ENCODE results near the gene EXOSC1. TPM values are rescaled to one million over a fixed set of nuclear protein-coding genes. Genes with fewer than 3 reads are reported as not detected.

The EXOSC1 gene
- total and polyA plus RNA-seq, 7 donors = 29.1 to 42.6 (median 37.5) TPM

- peak; percentile 95 for DNase-seq
- peaks cover 0 to 19% (median 17%) of the 10 kb centered on the region in 4 donors for H3K4me1 ChIP-seq
- H3K27ac ChIP-seq = peak within 1 kb of the TSS; percentile 65 to 82 (median 72)
- WGBS, 2 donors = 1% methylated on average over 39 of the region's 39 CpGs
- H3K36me3 ChIP-seq = peaks cover 0 to 18% (median 7%) of the 10 kb centered on the region in 4 donors
- intact Hi-C loops (cut with DNase I) = loop anchor here (1.0 to 5.0 kb wide), 3 partner anchors 45 to 151 kb away; partner anchors contain the start of genes EXOSC1, FRAT2 and ZDHHC16
- H3K27me3 ChIP-seq = no peaks in the 10 kb centered on the region
- H3K4me3 ChIP-seq = peak within 1 kb of the TSS; percentile 37 to 86 (median 74)
- no peaks in the 10 kb centered on the region for H3K9me3 ChIP-seq
- TF ChIP-seq EP300 (IDR thresholded peaks at IDR 0.05) (peak in 1 of 4 donors; percentile 6), POLR2A (IDR thresholded peaks at IDR 0.05) (no peak), POLR2AphosphoS5 (IDR thresholded peaks at IDR 0.05) (peak in 3 of 4 donors; percentile 59 to 76 (median 67)), CTCF (IDR thresholded peaks at IDR 0.05) (no peak)
Observed at GRCh38 chr10:97400665-97401454, 44.9 kb downstream of the EXOSC1 start, which contains the start of gene RRP12. Gene RRP12 (minus strand): TSS chr10:97401340. CDS start chr10:97401231, 109 bp downstream.

- Histone ChIP-seq H3K9me3 (no peaks in the 10 kb centered on the region), H3K27ac (peak overlapping the region in 3 of 4 donors; percentile 67 to 82 (median 76)), H3K27me3 (no peaks in the 10 kb centered on the region), H3K36me3 (peaks cover 0 to 27% (median 8%) of the 10 kb centered on the region in 4 donors), H3K4me3 (peak overlapping the region in 3 of 4 donors; percentile 73 to 86 (median 74)), H3K4me1 (peaks cover 0 to 19% (median 17%) of the 10 kb centered on the region in 4 donors)
- no peak for TF ChIP-seq POLR2AphosphoS5 (IDR thresholded peaks at IDR 0.05)
- no peak for TF ChIP-seq CTCF (IDR thresholded peaks at IDR 0.05)
- no peak for TF ChIP-seq POLR2A (IDR thresholded peaks at IDR 0.05)
- no peak for TF ChIP-seq EP300 (IDR thresholded peaks at IDR 0.05)
- WGBS, 2 donors = 12 to 34% methylated on average over 21 of the region's 21 CpGs
- intact Hi-C loops (cut with DNase I) = loop anchor here (5.0 kb wide), 2 partner anchors 68 to 152 kb away; partner anchors contain the start of gene FRAT2
- no peak for DNase-seq
Observed at GRCh38 chr10:97399843-97400545, 45.8 kb downstream of the EXOSC1 start.

- Histone ChIP-seq H3K36me3 (peaks cover 0 to 62% (median 8%) of the 10 kb centered on the region in 4 donors), H3K27me3 (no peaks in the 10 kb centered on the region), H3K4me1 (peaks cover 0 to 13% (median 12%) of the 10 kb centered on the region in 4 donors), H3K27ac (no peak overlapping the region), H3K9me3 (no peaks in the 10 kb centered on the region), H3K4me3 (no peak overlapping the region)
- DNase-seq = no peak
- TF ChIP-seq CTCF (IDR thresholded peaks at IDR 0.05) = no peak
- no peak for TF ChIP-seq EP300 (IDR thresholded peaks at IDR 0.05)
- TF ChIP-seq POLR2AphosphoS5 (IDR thresholded peaks at IDR 0.05) = no peak
- no peak for TF ChIP-seq POLR2A (IDR thresholded peaks at IDR 0.05)
- intact Hi-C loops (cut with DNase I) = no loop called here
- WGBS, 2 donors = 71 to 73% methylated on average over 4 of the region's 4 CpGs
Observed at GRCh38 chr10:97396056-97396455, 49.8 kb downstream of the EXOSC1 start.

- no peak for TF ChIP-seq CTCF (IDR thresholded peaks at IDR 0.05)
- no peak for TF ChIP-seq POLR2A (IDR thresholded peaks at IDR 0.05)
- no peak for TF ChIP-seq POLR2AphosphoS5 (IDR thresholded peaks at IDR 0.05)
- no peak for TF ChIP-seq EP300 (IDR thresholded peaks at IDR 0.05)
- Histone ChIP-seq H3K4me3 (no peak overlapping the region), H3K36me3 (peaks cover 6 to 91% (median 35%) of the 10 kb centered on the region in 4 donors), H3K9me3 (no peaks in the 10 kb centered on the region), H3K27me3 (no peaks in the 10 kb centered on the region), H3K4me1 (no peaks in the 10 kb centered on the region), H3K27ac (no peak overlapping the region)
- intact Hi-C loops (cut with DNase I) = no loop called here
- DNase-seq = no peak
- 91 to 93% methylated on average over 8 of the region's 8 CpGs for WGBS, 2 donors
Observed at GRCh38 chr10:97393034-97393573, 52.7 kb downstream of the EXOSC1 start.

Measured in sigmoid colon (tissue), 7 donors.